Thyroid gland (tissue), 4 donors: ENCODE measurements around the gene TFAP2D.

Experiments
- CTCF ChIP-seq, 6 experiments: fragments of 200-600 bp in 3 of 6; fragments of 450-650 bp in 3 of 6; sonication (generic) in 3 of 6; IDR thresholded peaks; one replicate each; pipeline ENCODE4 v1.5.1; 2016 to 2019; ENCODE audit warnings: antibody characterized with exemption in 6 of 6, mild to moderate bottlenecking in 2 of 6, inconsistent platforms in 1 of 6, moderate library complexity in 1 of 6
- POLR2A ChIP-seq, 2 donors: fragments of 450-650 bp; IDR thresholded peaks; one replicate each; pipeline ENCODE4 v1.6.1; 2017; ENCODE audit warnings: antibody characterized with exemption in 2 of 2, mild to moderate bottlenecking in 2 of 2, moderate library complexity in 1 of 2

DNA sequence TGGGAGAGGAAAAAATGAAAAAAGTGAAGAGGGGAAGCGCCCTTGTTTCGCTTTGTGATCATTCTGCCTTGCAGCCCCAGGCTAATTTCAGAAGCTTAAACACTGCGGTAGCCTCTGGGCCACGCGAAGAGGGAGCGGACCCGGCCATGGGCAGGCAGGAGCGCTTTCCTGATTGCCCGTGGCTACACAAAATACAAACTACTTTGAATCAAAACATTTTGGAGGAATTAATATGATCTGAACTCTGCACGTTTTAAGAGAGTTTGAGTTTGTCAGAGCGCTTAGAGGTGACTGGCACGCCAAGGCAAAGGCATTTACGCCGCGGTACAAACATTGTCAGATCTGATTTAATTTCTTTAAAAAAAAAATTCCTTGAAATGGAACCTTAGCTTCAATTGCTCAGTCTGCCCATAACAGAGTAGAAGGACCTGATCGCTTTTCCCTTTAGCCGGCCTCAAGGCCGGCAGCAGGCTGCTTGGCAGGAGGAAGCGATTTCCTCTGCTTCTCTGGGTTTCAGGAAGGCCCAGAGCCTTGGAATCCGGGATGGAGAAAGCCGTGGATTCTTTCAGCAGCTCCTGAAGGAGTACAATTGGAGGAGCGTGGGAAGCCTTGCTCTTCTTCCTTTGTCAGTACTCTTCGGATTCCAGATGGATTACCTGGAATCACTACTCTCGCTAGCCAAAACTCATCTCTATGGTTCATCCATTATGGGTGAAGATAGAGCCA lies 9.7 kb downstream of the TFAP2D start:
- TF ChIP-seq CTCF (IDR thresholded peaks at IDR 0.05) (no peak), POLR2A (IDR thresholded peaks at IDR 0.05) (no peak)
